Left renal cortex interstitium (tissue), 4 donors: ENCODE measurements around the gene ZNF587B. TPM values are rescaled to one million over a fixed set of nuclear protein-coding genes. Genes with fewer than 3 reads are reported as not detected.
"Not testable (repeated sequence)": the region's sequence is repeated elsewhere in the genome, so short reads cannot be mapped to it uniquely, and the experiment has no call there.

Source experiments
- DNase-seq, 4 donors: peaks; one replicate each; pipeline ENCODE4 v3.0.0-alpha.2; 2013; ENCODE audit warnings: low read depth in 4 of 4, low spot score in 2 of 4, missing footprints in 1 of 4
- polyA plus RNA-seq, 4 donors: library from polyadenylated mRNA; unstranded; fragments of 120-200 nt; gene quantifications; one replicate each; pipeline ENCODE4 v1.2.1, GENCODE V29; 2013; ENCODE audit not compliant: insufficient read length in 4 of 4

Gene ZNF587B
- polyA plus RNA-seq, 4 donors: 11.4 to 20.5 (median 14.5) TPM

DNA sequence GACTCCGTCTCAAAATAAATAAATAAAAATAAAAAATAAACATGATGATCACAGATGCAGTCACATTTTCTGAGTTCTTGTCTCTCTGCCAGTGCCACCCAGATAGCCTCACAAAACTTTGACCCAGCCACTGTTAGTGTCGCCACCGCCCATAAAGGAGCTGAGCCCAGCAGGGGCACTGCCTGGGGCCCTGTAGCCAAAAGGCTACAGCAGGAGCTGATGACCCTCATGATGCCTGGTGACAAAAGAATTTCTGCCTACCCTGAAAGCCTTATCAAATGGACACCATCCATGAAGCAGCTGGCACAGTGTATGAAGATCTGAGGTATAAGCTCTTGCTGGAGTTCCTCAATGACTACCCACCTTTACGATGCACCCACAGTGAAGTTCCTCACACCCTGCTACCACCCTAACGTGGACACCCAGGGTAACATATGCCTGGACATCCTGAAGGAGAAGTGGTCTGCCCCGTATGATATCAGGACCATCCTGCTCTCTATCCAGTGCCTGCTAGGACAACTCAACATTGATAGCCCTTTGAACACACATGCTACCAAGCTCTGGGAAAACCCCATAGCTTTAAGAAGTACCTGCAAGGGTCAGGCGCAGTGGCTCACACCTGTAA, 37.9 kb downstream of the ZNF587B start:
- DNase-seq: no peak

DNA sequence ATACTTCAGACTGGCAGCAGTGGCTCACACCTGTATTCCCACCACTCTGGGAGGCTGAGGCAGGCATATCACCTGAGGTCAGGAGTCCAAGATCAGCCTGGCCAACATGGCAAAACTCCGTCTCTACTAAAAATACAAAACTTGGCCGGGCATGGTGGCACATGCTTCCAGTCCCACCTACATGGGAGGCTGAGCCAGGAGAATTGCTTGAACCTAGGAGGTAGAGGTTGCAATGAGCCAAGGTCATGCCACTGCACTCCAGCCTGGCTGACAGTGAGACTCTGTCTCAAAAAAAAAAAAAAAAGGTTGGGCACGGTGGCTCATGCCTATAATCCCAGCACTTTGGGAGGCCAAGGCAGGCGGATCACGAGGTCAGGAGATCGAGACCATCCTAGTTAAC, 39.6 kb downstream of the ZNF587B start:
- not testable (repeated sequence) for DNase-seq

DNA sequence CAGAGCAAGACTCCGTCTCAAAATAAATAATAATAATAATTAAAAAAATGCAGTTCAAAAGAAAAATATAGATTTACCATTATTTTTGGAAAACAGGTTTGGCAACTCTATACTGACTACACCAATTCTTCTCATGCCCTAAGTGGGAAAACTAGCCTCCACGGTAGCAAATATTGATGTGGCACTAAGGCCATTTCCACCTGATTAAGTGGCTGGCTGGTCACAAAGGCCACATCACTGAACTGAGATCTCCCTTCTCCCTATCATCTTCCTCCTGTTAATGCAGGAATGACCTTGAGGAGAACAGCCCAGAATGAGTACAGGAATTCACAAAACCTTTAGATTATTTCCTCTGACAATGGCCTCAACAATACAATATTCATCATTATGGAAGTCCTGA, 40.1 kb downstream of the ZNF587B start:
- no peak for DNase-seq

DNA sequence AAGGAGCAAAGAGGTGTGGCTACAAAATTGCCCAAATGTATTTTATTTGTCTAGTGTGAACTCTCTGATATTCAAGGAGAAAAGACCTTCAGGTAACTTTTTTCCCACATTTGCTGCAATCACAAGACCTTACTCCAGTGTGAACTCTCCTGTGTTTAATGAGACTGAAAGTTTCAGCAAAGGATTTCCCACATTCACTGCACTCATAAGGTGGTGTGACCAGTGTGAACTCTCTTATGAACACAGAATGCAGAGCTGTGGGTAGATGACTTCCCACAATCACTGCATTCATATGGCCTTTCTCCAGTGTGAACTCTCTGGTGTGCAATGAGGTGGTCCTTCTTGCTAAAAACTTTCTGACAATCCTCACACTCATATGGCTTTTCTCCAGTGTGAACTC, 42.4 kb downstream of the ZNF587B start:
- DNase-seq: no peak

DNA sequence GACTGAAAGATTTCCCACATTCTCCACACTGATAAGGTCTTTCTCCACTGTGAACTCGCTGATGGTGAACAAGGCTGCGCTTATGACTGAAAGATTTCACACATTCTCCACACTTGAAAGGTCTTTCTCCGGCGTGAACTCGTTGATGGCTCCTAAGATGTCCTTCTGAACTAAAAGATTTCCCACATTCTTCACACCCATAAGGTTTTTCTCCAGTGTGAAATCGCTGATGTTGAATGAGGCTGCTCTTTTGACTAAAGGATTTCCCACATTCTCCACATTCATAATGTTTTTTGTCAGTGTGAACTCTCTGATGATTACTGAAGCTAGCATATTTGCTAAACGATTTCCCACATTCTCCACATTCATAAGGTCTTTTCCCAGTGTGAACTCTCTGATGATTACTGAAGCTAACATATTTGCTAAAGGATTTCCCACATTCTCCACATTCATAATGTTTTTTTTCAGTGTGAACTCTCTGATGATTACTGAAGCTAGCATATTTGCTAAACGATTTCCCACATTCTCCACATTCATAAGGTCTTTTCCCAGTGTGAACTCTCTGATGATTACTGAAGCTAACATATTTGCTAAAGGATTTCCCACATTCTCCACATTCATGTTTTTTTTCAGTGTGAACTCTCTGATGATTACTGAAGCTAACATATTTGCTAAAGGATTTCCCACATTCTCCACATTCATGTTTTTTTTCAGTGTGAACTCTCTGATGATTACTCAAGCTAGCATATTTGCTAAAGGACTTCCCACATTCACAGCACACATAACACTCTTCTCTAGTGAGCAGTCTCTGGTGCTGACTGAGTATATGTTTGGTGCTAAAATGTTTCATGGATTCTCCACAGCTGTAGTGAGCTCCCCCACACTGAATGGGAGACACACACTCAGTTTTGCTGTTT, 44.0 kb downstream of the ZNF587B start:
- not testable (repeated sequence) for DNase-seq

DNA sequence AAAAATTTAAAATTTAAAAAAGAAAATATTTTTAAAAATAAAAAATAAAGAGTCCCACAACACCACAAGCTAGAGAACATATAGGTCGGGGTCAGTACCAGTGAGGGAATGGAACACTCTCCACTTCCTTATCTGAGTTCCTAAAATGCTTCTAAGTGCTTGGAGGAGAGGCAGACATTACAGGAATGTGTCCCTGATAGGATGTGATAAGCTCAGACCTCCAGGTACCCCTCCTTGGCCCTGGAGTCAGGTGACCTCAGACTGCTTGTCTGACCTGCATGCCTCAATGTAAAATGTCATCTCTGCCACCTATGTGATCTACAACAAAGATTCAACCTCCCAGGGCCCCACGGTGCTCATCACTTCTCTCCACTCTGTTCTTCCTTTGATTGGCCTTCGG, 55.9 kb downstream of the ZNF587B start:
- no peak for DNase-seq

DNA sequence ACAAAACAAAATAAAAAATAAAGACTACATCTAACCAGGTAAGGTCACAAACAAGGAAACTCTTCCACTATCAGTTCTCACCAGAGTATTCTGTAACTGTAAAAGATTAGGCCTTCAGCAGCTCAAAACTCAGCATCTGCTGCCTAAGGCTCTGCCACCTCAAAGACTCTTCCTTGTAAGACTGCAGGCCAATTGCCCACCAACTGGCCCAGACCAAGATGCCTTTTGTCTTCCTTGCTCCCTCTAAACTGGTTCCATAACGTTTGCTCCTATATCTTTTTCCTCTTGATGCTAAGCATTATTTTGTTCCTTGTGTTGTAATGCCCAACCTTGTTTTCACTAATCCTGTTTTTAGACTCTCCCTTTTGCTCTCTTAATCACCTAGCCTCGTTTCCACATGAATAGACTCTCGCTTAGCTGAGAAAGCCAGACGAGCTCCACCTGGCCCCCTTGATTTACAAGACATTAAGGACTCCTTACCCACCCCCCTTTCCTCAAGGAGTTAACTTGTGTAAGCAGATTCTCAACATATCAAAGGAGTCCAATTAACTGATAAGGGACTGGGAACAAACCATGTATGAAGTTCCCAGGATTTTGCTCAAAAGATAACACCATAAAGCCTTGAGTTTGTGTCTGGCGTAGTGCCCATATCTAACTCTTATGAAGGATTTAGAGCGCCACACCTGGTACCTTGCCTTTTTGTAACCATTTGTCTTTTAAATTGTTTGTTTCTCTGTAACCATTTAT, 57.3 kb downstream of the ZNF587B start:
- DNase-seq: peak in 3 of 4 donors; percentile 43 to 47 (median 44)

DNA sequence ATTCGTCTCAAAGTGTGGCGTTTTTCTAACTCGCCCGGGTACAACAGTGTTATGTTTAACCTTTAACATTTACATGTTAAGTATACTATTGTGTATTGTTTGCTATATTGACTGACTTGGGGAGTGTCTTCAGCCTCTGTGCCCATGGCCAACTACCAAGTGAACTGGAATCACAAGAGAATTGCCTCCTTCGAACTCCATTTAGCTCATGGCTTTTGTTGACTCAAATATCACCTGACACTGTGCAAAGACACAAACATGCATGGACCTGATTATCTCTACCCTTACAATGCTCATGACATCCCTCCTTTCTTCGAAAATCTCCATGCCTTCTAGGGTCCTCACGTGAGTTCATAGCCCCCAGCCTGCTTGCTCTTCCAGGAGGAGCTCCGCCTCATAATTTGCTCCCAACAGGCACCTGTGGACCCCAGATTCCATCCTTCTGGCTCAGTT, 58.0 kb downstream of the ZNF587B start:
- no peak for DNase-seq

DNA sequence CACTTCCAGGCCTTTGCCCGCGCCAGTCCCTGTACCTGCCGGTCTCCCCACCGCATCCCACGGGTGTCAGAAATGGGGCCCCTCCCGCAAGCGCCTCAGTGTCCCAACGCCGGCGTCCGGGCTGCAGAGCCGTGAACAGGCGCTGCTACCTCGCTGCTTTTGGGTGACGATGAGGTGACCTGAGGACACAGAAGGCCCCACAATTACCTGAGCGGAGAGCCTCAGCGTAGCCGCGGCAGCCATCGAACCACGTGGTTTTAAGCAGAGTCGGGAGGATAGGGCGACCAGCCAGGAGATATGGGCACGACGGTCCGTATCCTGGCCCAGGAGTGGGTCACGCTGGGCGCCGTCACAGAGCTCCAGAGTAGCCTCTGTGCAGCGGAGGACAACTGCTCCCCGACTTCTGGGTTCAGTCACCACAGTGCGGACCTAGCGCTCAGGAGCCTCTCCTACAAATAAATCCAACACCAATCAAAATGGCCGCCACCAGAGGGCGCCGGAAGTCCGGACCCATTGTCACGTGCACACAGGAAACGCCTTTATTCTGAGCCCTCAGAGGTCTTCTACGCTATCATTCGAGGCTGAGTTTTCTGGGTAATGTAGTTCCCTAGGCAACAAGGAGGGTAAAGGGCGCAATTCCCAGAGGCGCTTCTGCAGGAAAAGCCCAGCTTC, 58.6 kb downstream of the ZNF587B start, which contains the start of gene ZNF814:
ZNF814 (minus strand) TSS at position 478 of the 672 bp plus-strand sequence; CDS start at position 243, 235 bp downstream.
- peak; percentile 54 to 78 (median 76) for DNase-seq

DNA sequence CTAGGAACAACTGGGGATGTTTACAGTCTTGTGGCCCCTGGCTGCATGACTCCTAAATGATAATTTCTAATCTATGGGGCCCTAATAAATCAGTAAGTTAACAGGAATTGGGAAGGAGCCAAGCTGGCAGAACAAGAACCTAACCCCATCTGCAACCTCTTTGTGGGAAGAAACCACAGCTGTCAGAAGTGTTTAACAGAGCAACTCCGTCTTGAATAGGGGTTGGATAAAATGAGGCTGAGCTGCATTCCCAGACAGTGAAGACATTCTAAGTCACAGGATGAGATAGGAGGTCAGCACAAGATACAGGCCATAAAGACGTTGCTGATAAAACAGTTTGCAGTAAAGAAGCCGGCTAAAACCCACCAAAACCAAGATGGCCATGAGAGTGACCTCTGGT, 60.6 kb downstream of the ZNF587B start:
- not testable (repeated sequence) for DNase-seq

Other genes starting within 250 kb of the ZNF587B start
- 10 to 100 TPM; 17.4 to 18.6 (median 18.2) TPM for gene ZIK1, start 246.2 kb upstream of the ZNF587B start, polyA plus RNA-seq
- 1 to 10 TPM; 4.3 to 6.8 (median 5.5) TPM for gene ZNF530, start 230.4 kb upstream of the ZNF587B start, polyA plus RNA-seq
- gene ZNF134, start 216.1 kb upstream of the ZNF587B start, polyA plus RNA-seq: 10 to 100 TPM; 25.9 to 29.9 (median 27.3) TPM
- gene ZNF211, start 197.1 kb upstream of the ZNF587B start, polyA plus RNA-seq: 10 to 100 TPM; 24.5 to 49.8 (median 40.5) TPM
- gene ZSCAN4, start 161.4 kb upstream of the ZNF587B start, polyA plus RNA-seq: under 1 TPM in 3 of 4 donors, not detected in 1; 0.09 to 0.16 (median 0.11) TPM
- 10 to 100 TPM; 11.6 to 20.3 (median 14.3) TPM for gene ZNF551, start 148.3 kb upstream of the ZNF587B start, polyA plus RNA-seq
- gene ZNF154, start 121.1 kb upstream of the ZNF587B start, polyA plus RNA-seq: 10 to 100 TPM; 23.6 to 39.8 (median 30.6) TPM
- gene ZNF671, start 102.7 kb upstream of the ZNF587B start, polyA plus RNA-seq: 10 to 100 TPM; 16.0 to 23.7 (median 19.4) TPM
- 10 to 100 TPM; 32.6 to 44.3 (median 41.2) TPM for gene ZNF776, start 83.5 kb upstream of the ZNF587B start, polyA plus RNA-seq
- gene ZNF586, start 60.6 kb upstream of the ZNF587B start, polyA plus RNA-seq: 10 to 100 TPM; 15.8 to 35.0 (median 24.2) TPM
- gene ZNF552, start 15.4 kb upstream of the ZNF587B start, polyA plus RNA-seq: 10 to 100 TPM; 13.8 to 28.8 (median 21.4) TPM
- 10 to 100 TPM; 16.6 to 47.1 (median 30.6) TPM for gene ZNF587, start 19.6 kb downstream of the ZNF587B start, polyA plus RNA-seq
- gene ZNF814, start 58.7 kb downstream of the ZNF587B start, polyA plus RNA-seq: 10 to 100 TPM; 42.5 to 90.4 (median 65.0) TPM
- gene ZNF417, start 86.3 kb downstream of the ZNF587B start, polyA plus RNA-seq: 10 to 100 TPM; 20.7 to 42.8 (median 28.0) TPM
- 10 to 100 TPM; 19.6 to 41.4 (median 25.0) TPM for gene ZNF418, start 105.1 kb downstream of the ZNF587B start, polyA plus RNA-seq
- gene ZNF256, start 117.4 kb downstream of the ZNF587B start, polyA plus RNA-seq: 10 to 100 TPM in 2 of 4 donors, 1 to 10 TPM in 2; 7.4 to 10.9 (median 9.4) TPM
- gene C19orf18, start 144.2 kb downstream of the ZNF587B start, polyA plus RNA-seq: 1 to 10 TPM; 1.7 to 5.7 (median 2.7) TPM
- gene ZNF606, start 172.5 kb downstream of the ZNF587B start, polyA plus RNA-seq: 10 to 100 TPM; 27.2 to 36.5 (median 30.6) TPM
- gene ZSCAN1, start 203.7 kb downstream of the ZNF587B start, polyA plus RNA-seq: 1 to 10 TPM; 2.5 to 7.9 (median 5.8) TPM
- 10 to 100 TPM; 19.2 to 31.1 (median 26.1) TPM for gene ZNF135, start 229.0 kb downstream of the ZNF587B start, polyA plus RNA-seq